Measurements from ENCODE around the gene REPS1.

DNA sequence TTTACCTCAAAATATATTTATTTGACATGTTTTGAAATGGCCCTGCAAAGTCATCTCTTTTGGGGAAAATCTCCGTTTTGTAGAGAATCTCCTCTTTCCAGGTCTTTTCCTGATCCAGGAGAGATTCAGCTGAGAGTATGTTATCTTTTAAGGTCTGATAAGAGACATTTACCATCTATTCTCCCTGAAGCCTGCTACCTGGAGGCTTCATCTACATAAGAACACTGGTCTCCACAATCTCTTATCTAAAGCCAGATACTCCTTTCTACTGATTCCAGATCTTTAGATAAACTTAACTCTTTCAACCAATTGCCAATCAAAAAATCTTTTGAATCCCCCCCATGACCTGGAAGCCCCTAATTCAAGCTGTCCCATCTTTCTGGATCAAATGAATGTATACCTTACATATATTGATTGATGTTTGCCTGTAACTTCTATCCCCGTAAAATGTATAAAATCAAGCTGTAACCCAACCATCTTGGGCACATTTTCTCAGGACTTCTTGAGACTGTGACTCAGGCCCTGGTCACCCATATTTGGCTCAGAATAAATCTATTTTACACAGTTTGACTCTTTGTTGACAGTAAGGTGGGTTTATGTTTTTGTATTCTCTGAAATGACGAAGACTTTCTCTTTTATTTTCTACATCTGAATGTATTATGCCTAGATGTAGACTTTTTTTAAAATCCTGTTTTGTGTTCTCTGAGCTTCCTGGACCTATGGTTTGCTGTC, 96.6 kb downstream of the REPS1 start:
- TF ChIP-seq, protein P1, sequence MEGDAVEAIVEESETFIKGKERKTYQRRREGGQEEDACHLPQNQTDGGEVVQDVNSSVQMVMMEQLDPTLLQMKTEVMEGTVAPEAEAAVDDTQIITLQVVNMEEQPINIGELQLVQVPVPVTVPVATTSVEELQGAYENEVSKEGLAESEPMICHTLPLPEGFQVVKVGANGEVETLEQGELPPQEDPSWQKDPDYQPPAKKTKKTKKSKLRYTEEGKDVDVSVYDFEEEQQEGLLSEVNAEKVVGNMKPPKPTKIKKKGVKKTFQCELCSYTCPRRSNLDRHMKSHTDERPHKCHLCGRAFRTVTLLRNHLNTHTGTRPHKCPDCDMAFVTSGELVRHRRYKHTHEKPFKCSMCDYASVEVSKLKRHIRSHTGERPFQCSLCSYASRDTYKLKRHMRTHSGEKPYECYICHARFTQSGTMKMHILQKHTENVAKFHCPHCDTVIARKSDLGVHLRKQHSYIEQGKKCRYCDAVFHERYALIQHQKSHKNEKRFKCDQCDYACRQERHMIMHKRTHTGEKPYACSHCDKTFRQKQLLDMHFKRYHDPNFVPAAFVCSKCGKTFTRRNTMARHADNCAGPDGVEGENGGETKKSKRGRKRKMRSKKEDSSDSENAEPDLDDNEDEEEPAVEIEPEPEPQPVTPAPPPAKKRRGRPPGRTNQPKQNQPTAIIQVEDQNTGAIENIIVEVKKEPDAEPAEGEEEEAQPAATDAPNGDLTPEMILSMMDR (IDR thresholded peaks at IDR 0.05): no peak
- TF ChIP-seq TCF7 (CRISPR knock-in tag; IDR thresholded peaks at IDR 0.05; ENCODE audit: low read depth) (no peak), NR2C2 (CRISPR knock-in tag; IDR thresholded peaks at IDR 0.05) (no peak), MXD4 (CRISPR knock-in tag; IDR thresholded peaks at IDR 0.05; ENCODE audit: borderline replicate concordance) (no peak), ZNF416 (CRISPR knock-in tag; IDR thresholded peaks at IDR 0.05) (no peak), NFE2L1 (CRISPR knock-in tag; IDR thresholded peaks at IDR 0.05) (no peak), NR1H2 (CRISPR knock-in tag; IDR thresholded peaks at IDR 0.05) (no peak), MAX (CRISPR knock-in tag; IDR thresholded peaks at IDR 0.05) (no peak), STAT6 (CRISPR knock-in tag; conservative IDR thresholded peaks at IDR 0.05; ENCODE audit: low read depth) (no peak)
- TF ChIP-seq, protein P2, sequence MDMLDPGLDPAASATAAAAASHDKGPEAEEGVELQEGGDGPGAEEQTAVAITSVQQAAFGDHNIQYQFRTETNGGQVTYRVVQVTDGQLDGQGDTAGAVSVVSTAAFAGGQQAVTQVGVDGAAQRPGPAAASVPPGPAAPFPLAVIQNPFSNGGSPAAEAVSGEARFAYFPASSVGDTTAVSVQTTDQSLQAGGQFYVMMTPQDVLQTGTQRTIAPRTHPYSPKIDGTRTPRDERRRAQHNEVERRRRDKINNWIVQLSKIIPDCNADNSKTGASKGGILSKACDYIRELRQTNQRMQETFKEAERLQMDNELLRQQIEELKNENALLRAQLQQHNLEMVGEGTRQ (CRISPR knock-in tag; IDR thresholded peaks at IDR 0.05): no peak
- TF ChIP-seq, protein P3, sequence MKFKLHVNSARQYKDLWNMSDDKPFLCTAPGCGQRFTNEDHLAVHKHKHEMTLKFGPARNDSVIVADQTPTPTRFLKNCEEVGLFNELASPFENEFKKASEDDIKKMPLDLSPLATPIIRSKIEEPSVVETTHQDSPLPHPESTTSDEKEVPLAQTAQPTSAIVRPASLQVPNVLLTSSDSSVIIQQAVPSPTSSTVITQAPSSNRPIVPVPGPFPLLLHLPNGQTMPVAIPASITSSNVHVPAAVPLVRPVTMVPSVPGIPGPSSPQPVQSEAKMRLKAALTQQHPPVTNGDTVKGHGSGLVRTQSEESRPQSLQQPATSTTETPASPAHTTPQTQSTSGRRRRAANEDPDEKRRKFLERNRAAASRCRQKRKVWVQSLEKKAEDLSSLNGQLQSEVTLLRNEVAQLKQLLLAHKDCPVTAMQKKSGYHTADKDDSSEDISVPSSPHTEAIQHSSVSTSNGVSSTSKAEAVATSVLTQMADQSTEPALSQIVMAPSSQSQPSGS (CRISPR knock-in tag; IDR thresholded peaks at IDR 0.05; ENCODE audit: borderline replicate concordance, low read depth): no peak
- TF ChIP-seq, protein P4, sequence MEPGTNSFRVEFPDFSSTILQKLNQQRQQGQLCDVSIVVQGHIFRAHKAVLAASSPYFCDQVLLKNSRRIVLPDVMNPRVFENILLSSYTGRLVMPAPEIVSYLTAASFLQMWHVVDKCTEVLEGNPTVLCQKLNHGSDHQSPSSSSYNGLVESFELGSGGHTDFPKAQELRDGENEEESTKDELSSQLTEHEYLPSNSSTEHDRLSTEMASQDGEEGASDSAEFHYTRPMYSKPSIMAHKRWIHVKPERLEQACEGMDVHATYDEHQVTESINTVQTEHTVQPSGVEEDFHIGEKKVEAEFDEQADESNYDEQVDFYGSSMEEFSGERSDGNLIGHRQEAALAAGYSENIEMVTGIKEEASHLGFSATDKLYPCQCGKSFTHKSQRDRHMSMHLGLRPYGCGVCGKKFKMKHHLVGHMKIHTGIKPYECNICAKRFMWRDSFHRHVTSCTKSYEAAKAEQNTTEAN (CRISPR knock-in tag; IDR thresholded peaks at IDR 0.05): no peak
